ENCODE measurements around the gene RET.

DNA sequence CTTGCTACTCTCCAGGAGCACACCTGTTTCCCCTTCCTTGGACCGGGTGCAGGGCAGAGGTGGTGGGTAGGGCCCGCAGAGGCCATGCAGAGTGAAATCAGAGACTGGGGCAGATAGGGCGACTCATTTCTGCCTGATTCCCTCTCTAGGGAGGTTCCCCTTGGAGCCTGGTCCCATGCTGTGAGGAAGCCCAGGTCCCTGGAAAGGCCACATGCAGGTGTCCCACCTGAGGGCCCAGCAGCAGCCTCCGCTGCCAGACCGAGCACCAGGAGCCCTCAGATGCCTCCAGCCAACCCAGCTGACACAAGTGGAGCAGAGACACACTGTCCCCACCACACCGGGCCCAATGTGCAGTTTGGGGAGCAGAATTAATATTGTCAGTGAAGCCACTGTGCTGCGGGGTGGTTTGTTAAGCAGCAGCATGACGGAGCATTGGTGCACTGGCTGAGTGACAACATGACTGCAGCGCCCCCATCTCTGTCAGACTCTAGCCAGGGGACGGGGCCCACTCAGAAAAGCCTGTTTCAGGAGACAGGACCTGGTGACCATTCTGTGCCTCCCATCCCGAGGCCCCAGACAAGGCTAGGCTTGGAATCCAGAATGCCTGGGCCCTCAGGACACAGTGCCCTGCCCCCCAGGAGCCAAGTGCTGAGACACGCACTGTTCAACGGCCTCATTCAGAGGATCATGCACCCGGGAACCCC is 30.4 kb upstream of the RET start:
- TF ChIP-seq, protein P1, sequence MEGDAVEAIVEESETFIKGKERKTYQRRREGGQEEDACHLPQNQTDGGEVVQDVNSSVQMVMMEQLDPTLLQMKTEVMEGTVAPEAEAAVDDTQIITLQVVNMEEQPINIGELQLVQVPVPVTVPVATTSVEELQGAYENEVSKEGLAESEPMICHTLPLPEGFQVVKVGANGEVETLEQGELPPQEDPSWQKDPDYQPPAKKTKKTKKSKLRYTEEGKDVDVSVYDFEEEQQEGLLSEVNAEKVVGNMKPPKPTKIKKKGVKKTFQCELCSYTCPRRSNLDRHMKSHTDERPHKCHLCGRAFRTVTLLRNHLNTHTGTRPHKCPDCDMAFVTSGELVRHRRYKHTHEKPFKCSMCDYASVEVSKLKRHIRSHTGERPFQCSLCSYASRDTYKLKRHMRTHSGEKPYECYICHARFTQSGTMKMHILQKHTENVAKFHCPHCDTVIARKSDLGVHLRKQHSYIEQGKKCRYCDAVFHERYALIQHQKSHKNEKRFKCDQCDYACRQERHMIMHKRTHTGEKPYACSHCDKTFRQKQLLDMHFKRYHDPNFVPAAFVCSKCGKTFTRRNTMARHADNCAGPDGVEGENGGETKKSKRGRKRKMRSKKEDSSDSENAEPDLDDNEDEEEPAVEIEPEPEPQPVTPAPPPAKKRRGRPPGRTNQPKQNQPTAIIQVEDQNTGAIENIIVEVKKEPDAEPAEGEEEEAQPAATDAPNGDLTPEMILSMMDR (IDR thresholded peaks at IDR 0.05; ENCODE audit: insufficient read depth, low read length, poor library complexity, severe bottlenecking): no peak
- TF ChIP-seq EZH2phosphoT487 (conservative IDR thresholded peaks at IDR 0.05; ENCODE audit: low read length): no peak

All from SU-DHL-6 (cell line).